IMR-90 (cell line): ENCODE measurements around the gene IL13. TPM values are rescaled to one million over a fixed set of nuclear protein-coding genes. Genes with fewer than 3 reads are reported as not detected.

Experiments used
- ATAC-seq: fragments of 200-7000 bp; cut with Tn5 transposase; 2 replicates; pipeline ENCODE4 v1.9.1; 2020; ENCODE audit warnings: low read depth, mild to moderate bottlenecking, moderate library complexity
- BruUV-seq: library from RNA; stranded (reverse); fragments of 400-500 nt; replicated peaks from 2 replicates; lab custom pipeline; 2021; lab: Mats Ljungman, UMichigan
- CTCF ChIA-PET: fragments of 300-600 bp; formaldehyde crosslinking; extraction: SDS; loops from one replicate; lab custom pipeline; 2021; ENCODE audit warnings: antibody characterized with exemption; lab: Yijun Ruan, JAX
- POLR2A ChIA-PET: fragments of 300-600 bp; sonication (Branson Sonifier 250); formaldehyde crosslinking; loops from one replicate; lab custom pipeline; 2022; ENCODE audit warnings: antibody characterized with exemption; ENCODE audit not compliant: unreplicated experiment; lab: Charles Lee
- DNase-seq: peaks from one replicate; pipeline ENCODE4 v3.0.0; 2013
- H2AFZ ChIP-seq: replicated peaks from 2 replicates; pipeline ENCODE3; 2013; ENCODE audit warnings: low read length, mild to moderate bottlenecking; ENCODE audit not compliant: poor library complexity
- H2AK5ac ChIP-seq: 2 replicates; pipeline ENCODE4 v1.6.1; 2013; ENCODE audit warnings: low read depth, low read length, inconsistent platforms
- H2AK9ac ChIP-seq: replicated peaks from 2 replicates; pipeline ENCODE3; 2013; ENCODE audit warnings: mild to moderate bottlenecking, low read depth, low read length, moderate library complexity; ENCODE audit not compliant: poor library complexity
- H2BK120ac ChIP-seq: 2 replicates; pipeline ENCODE4 v1.6.1; 2013; ENCODE audit warnings: low read depth, low read length, inconsistent platforms
- H2BK15ac ChIP-seq: 3 replicates; pipeline ENCODE4 v1.6.1; 2013; ENCODE audit warnings: low read depth, low read length, inconsistent platforms
- H2BK20ac ChIP-seq: 2 replicates; pipeline ENCODE4 v1.6.1; 2013; ENCODE audit warnings: low read depth, mild to moderate bottlenecking, inconsistent platforms, low read length, moderate library complexity
- H2BK5ac ChIP-seq: 2 replicates; pipeline ENCODE4 v1.6.1; 2013; ENCODE audit warnings: mild to moderate bottlenecking, low read depth, low read length, inconsistent platforms; ENCODE audit not compliant: poor library complexity, severe bottlenecking
- H3K14ac ChIP-seq: replicated peaks from 2 replicates; pipeline ENCODE4 v1.6.1; 2013; ENCODE audit warnings: low read depth, low read length, inconsistent platforms
- H3K18ac ChIP-seq: 2 replicates; pipeline ENCODE4 v1.6.1; 2013; ENCODE audit warnings: low read depth, low read length, control low read depth
- H3K23ac ChIP-seq: 2 replicates; pipeline ENCODE4 v1.6.1; 2013; ENCODE audit warnings: low read depth, low read length, inconsistent platforms
- H3K27ac ChIP-seq: 2 replicates; pipeline ENCODE4 v1.5.1; 2013; ENCODE audit warnings: mild to moderate bottlenecking, control low read depth, low read length; ENCODE audit not compliant: insufficient read depth
- H3K27me3 ChIP-seq: 2 replicates; pipeline ENCODE4 v1.6.1; 2013; ENCODE audit warnings: low read length; ENCODE audit not compliant: control insufficient read depth, insufficient read depth
- H3K36me3 ChIP-seq: 2 replicates; pipeline ENCODE4 v1.6.1; 2013; ENCODE audit warnings: low read length, mixed read lengths; ENCODE audit not compliant: control insufficient read depth, insufficient read depth
- H3K4ac ChIP-seq: 2 replicates; pipeline ENCODE4 v1.6.1; 2013; ENCODE audit warnings: low read depth, low read length, inconsistent platforms
- H3K4me1 ChIP-seq: 2 replicates; pipeline ENCODE4 v1.6.1; 2013; ENCODE audit warnings: low read length, mixed read lengths; ENCODE audit not compliant: control insufficient read depth, insufficient read depth
- H3K4me2 ChIP-seq: 2 replicates; pipeline ENCODE4 v1.6.1; 2013; ENCODE audit warnings: low read depth, mild to moderate bottlenecking, control low read depth, low read length, moderate library complexity
- H3K4me3 ChIP-seq: 2 replicates; pipeline ENCODE4 v1.5.1; 2013; ENCODE audit warnings: low read depth, mild to moderate bottlenecking, control low read depth, low read length, moderate library complexity; ENCODE audit not compliant: insufficient read depth
- H3K56ac ChIP-seq: 2 replicates; pipeline ENCODE4 v1.6.1; 2013; ENCODE audit warnings: low read length, inconsistent platforms; ENCODE audit not compliant: insufficient read depth; ENCODE audit errors: extremely low read depth
- H3K79me1 ChIP-seq, 2 experiments: 2 replicates each; pipeline ENCODE4 v1.6.1; 2013; ENCODE audit warnings: low read length in 2 of 2, inconsistent platforms in 1 of 2, low read depth in 1 of 2
- H3K9ac ChIP-seq: 2 replicates; pipeline ENCODE4 v1.6.1; 2013; ENCODE audit warnings: low read depth, low read length, control low read depth
- H3K9me1 ChIP-seq: 2 replicates; pipeline ENCODE4 v1.6.1; 2013; ENCODE audit warnings: low read length, inconsistent platforms; ENCODE audit not compliant: insufficient read depth
- H3K9me3 ChIP-seq: 2 replicates; pipeline ENCODE4 v1.6.1; 2013; ENCODE audit warnings: low read length; ENCODE audit not compliant: control insufficient read depth, insufficient read depth
- H4K20me1 ChIP-seq: 2 replicates; pipeline ENCODE4 v1.6.1; 2013; ENCODE audit warnings: low read length, inconsistent platforms; ENCODE audit not compliant: insufficient read depth
- H4K5ac ChIP-seq: 2 replicates; pipeline ENCODE4 v1.6.1; 2013; ENCODE audit warnings: mild to moderate bottlenecking, low read depth, low read length, control low read depth
- H4K8ac ChIP-seq, 2 experiments: 2 replicates each; pipeline ENCODE4 v1.6.1; 2013; ENCODE audit warnings: low read depth in 2 of 2, low read length in 2 of 2, control low read depth in 1 of 2, inconsistent platforms in 1 of 2
- H4K91ac ChIP-seq: 2 replicates; pipeline ENCODE4 v1.6.1; 2013; ENCODE audit warnings: low read depth, low read length, inconsistent platforms; ENCODE audit not compliant: insufficient read depth
- BHLHE40 ChIP-seq: fragments of 150-350 bp; IDR thresholded peaks from 2 replicates; pipeline ENCODE4 v1.6.1; 2016; ENCODE audit warnings: mild to moderate bottlenecking, low read depth, low read length
- CHD1 ChIP-seq: IDR thresholded peaks from 2 replicates; pipeline ENCODE4 v1.6.1; 2012; ENCODE audit warnings: low read depth, low read length, improper control_type of control experiment
- CTCF ChIP-seq: conservative IDR thresholded peaks from 2 replicates; pipeline ENCODE4 v1.5.1; 2012; ENCODE audit warnings: mild to moderate bottlenecking, low read depth, low read length, improper control_type of control experiment
- ELK1 ChIP-seq: fragments of 150-350 bp; IDR thresholded peaks from 2 replicates; pipeline ENCODE4 v1.6.1; 2016; ENCODE audit warnings: low read depth, mild to moderate bottlenecking, low read length, moderate library complexity, borderline replicate concordance
- FOS ChIP-seq: fragments of 150-350 bp; IDR thresholded peaks from 2 replicates; pipeline ENCODE4 v1.6.1; 2016; ENCODE audit warnings: low read depth, low read length
- MAZ ChIP-seq: IDR thresholded peaks from 2 replicates; pipeline ENCODE4 v1.6.1; 2012; ENCODE audit warnings: low read depth, mild to moderate bottlenecking, low read length, improper control_type of control experiment, moderate library complexity, borderline replicate concordance
- NFE2L2 ChIP-seq: fragments of 150-350 bp; IDR thresholded peaks from 2 replicates; pipeline ENCODE4 v1.6.1; 2016; ENCODE audit warnings: low read depth, mild to moderate bottlenecking, low read length
- POLR2A ChIP-seq: IDR thresholded peaks from 2 replicates; pipeline ENCODE4 v1.6.1; 2012; ENCODE audit warnings: mild to moderate bottlenecking, low read depth, low read length
- RAD21 ChIP-seq: IDR thresholded peaks from 2 replicates; pipeline ENCODE4 v1.6.1; 2012; ENCODE audit warnings: low read length, improper control_type of control experiment
- RCOR1 ChIP-seq: IDR thresholded peaks from 2 replicates; pipeline ENCODE4 v1.6.1; 2012; ENCODE audit warnings: mild to moderate bottlenecking, low read length, improper control_type of control experiment; ENCODE audit not compliant: insufficient replicate concordance
- USF2 ChIP-seq: fragments of 150-350 bp; IDR thresholded peaks from 2 replicates; pipeline ENCODE4 v1.6.1; 2017; ENCODE audit warnings: mild to moderate bottlenecking, antibody characterized with exemption, low read length, low read depth
- WGBS, 2 experiments: methylation state at CpG; one replicate each; pipeline versions ENCODE4 v1.1.5 to v1.1.7; 2013; ENCODE audit warnings: missing lambda C conversion rate in 2 of 2; ENCODE audit not compliant: insufficient read length in 1 of 2; ENCODE audit errors: extremely low coverage in 2 of 2; 5-methylcytosine and 5-hydroxymethylcytosine counted together
- dilution Hi-C: fragments of 300-500 bp; cut with HindIII; formaldehyde crosslinking; loops from one replicate; pipeline ENCODE4 v1.14.3; 2018; ENCODE audit warnings: low sequenced_read_pairs; ENCODE audit not compliant: unreplicated experiment
- in situ Hi-C: fragments of 300-500 bp; cut with MboI; formaldehyde crosslinking; loops from 3 replicates; pipeline ENCODE4 v1.14.3; 2019; ENCODE audit warnings: low sequenced_read_pairs, inconsistent platforms, mixed read lengths
- intact Hi-C: fragments of 100-400 bp; cut with micrococcal nuclease; formaldehyde crosslinking; loops from 2 replicates; pipeline ENCODE4 v1.10.0; 2022
- polyA plus RNA-seq, 3 experiments: library from polyadenylated mRNA; depleted of rRNA; stranded (reverse); fragments of >200 nt; gene quantifications; 2 replicates each; pipeline ENCODE4 v1.2.3, GENCODE V29; 2012; ENCODE audit warnings: low replicate concordance in 1 of 3
- total RNA-seq: library from RNA; depleted of rRNA; stranded (reverse); fragments of >200 nt; gene quantifications from 2 replicates; pipeline ENCODE4 v1.2.3, GENCODE V29; 2012

IL13 gene
- total and polyA plus RNA-seq, 2 of the 4 experiments (the other 2 are of a cell fraction): not detected

- TF ChIP-seq CTCF: no peak
- TF ChIP-seq FOS: no peak
- no peak for TF ChIP-seq USF2
These were observed 28.2 kb downstream of the IL13 start (continued) for GRCh38 chr5:132686193-132686592.

- Histone ChIP-seq H3K4me2 (no peak overlapping the region), H2BK120ac (no peak overlapping the region), H4K20me1 (no peaks in the 10 kb centered on the region), H3K4ac (no peak overlapping the region), H4K91ac (no peak overlapping the region), H3K9me3 (no peaks in the 10 kb centered on the region), H3K79me1 (no peaks in the 10 kb centered on the region), H2AFZ (no peak overlapping the region), H3K4me3 (no peak overlapping the region), H2BK5ac (no peak overlapping the region), H2BK20ac (no peak overlapping the region), H3K14ac (no peak overlapping the region), H3K27ac (no peak overlapping the region), H3K9me1 (0 out of 2 replicates have a peak, but pooled peaks cover 7% of the 10 kb centered on the region), H4K8ac (no peak overlapping the region), H2AK5ac (no peak overlapping the region), H2AK9ac (no peak overlapping the region), H3K27me3 (no peaks in the 10 kb centered on the region), H3K18ac (no peak overlapping the region), H4K5ac (no peak overlapping the region), H3K4me1 (no peaks in the 10 kb centered on the region; the same call in 1 of the 2 replicates), H3K23ac (no peak overlapping the region), H2BK15ac (no peak overlapping the region), H3K56ac (no peak overlapping the region), H3K36me3 (no peaks in the 10 kb centered on the region), H3K9ac (no peak overlapping the region)
- in situ Hi-C loops: no loop called here
- 94% methylated on average over 3 of the region's 5 CpGs; no CpG with 5 or more reads in 1 of the 2 experiments for WGBS, 2 experiments
- ChIA-PET CTCF (no interaction called here), POLR2A (no interaction called here)
- no TSS peak for BruUV-seq
- ATAC-seq: no peak
- dilution Hi-C loops: no loop called here
- no peak for DNase-seq
- intact Hi-C loops: no loop called here
- TF ChIP-seq BHLHE40: no peak
- no peak for TF ChIP-seq ELK1
- no peak for TF ChIP-seq CHD1
- TF ChIP-seq RCOR1: no peak
- no peak for TF ChIP-seq POLR2A
- no peak for TF ChIP-seq RAD21
- no peak for TF ChIP-seq MAZ
- TF ChIP-seq USF2: no peak
- TF ChIP-seq NFE2L2: no peak
These were observed 30.0 kb downstream of the IL13 start for GRCh38 chr5:132687995-132688394.
